ENCODE data around the gene ATG5.

ATG5 gene

GRCh38 chr6:106356378-106356777 is 30.8 kb upstream of the ATG5 start:
- ATAC-seq: no peak
- TF ChIP-seq CREB5 (CRISPR knock-in tag; IDR thresholded peaks at IDR 0.05; ENCODE audit: low read depth) (no peak), GLIS3 (CRISPR knock-in tag; IDR thresholded peaks at IDR 0.05) (no peak), ISL1 (CRISPR knock-in tag; IDR thresholded peaks at IDR 0.05) (no peak), OSR1 (CRISPR knock-in tag; IDR thresholded peaks at IDR 0.05) (no peak), BACH2 (CRISPR knock-in tag; IDR thresholded peaks at IDR 0.05; ENCODE audit: borderline replicate concordance) (no peak), ZNF70 (CRISPR knock-in tag; IDR thresholded peaks at IDR 0.05) (no peak), ARNTL (CRISPR knock-in tag; IDR thresholded peaks at IDR 0.05; ENCODE audit: borderline replicate concordance, low read depth) (no peak), ZFP3 (CRISPR knock-in tag; IDR thresholded peaks at IDR 0.05) (no peak), ZNF565 (CRISPR knock-in tag; conservative IDR thresholded peaks at IDR 0.05; ENCODE audit: low read depth) (no peak), ZFP30 (CRISPR knock-in tag; IDR thresholded peaks at IDR 0.05) (no peak), TOX (CRISPR knock-in tag; IDR thresholded peaks at IDR 0.05; ENCODE audit: borderline replicate concordance) (no peak), ZC3H10 (CRISPR knock-in tag; IDR thresholded peaks at IDR 0.05) (no peak), TCF4 (CRISPR knock-in tag; IDR thresholded peaks at IDR 0.05; ENCODE audit: borderline replicate concordance) (no peak), ZNF8 (CRISPR knock-in tag; IDR thresholded peaks at IDR 0.05) (no peak), PATZ1 (CRISPR knock-in tag; IDR thresholded peaks at IDR 0.05; ENCODE audit: borderline replicate concordance) (no peak), SNAI2 (CRISPR knock-in tag; IDR thresholded peaks at IDR 0.05) (no peak), PPARA (CRISPR knock-in tag; IDR thresholded peaks at IDR 0.05; ENCODE audit: borderline replicate concordance) (no peak), CSDC2 (CRISPR knock-in tag; IDR thresholded peaks at IDR 0.05) (no peak)

- no peak for ATAC-seq
- TF ChIP-seq CSDC2 (CRISPR knock-in tag; IDR thresholded peaks at IDR 0.05) (no peak), ISL1 (CRISPR knock-in tag; IDR thresholded peaks at IDR 0.05) (no peak)
Observed at GRCh38 chr6:106347219-106347618, 21.7 kb upstream of the ATG5 start.

DNA sequence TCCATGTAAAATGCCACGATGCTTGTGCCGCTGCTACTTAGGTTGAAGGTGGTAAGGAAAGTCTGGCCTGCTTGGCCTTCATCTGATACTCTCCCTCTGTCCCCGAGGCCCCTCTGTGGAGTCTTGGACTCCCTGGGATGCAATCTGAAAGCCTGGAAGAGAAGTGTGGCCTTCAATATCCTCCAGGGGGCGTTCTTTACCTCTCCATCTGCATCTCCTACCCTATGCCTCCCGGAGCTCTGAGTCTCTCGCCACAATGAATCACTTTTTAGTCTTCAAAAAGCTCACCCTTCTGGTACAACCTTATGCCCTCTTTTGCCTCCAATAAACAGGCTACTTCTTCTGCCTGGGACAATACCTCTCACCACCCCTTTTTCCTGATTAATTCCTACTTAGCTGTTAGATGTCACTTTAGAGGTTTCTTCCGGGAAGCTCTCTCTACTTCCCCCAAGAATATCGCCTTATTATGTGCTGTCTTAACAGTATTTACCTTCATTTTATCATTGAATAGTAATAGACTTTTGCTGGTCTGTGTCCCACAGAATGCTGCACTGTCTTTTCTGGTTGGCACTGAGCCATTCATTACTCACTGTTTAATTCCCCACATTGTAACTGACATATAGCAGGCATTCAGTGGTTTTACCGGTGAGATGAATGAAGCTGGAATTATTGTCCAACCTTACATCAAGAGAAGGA is 13.9 kb upstream of the ATG5 start:
- TF ChIP-seq PATZ1 (CRISPR knock-in tag; IDR thresholded peaks at IDR 0.05; ENCODE audit: borderline replicate concordance): no peak
- peak; percentile 69 for TF ChIP-seq ISL1 (CRISPR knock-in tag; IDR thresholded peaks at IDR 0.05)

GRCh38 chr6:106334646-106335448 is 9.3 kb upstream of the ATG5 start:
- ATAC-seq: peak; percentile 64
- no peak for TF ChIP-seq TOX (CRISPR knock-in tag; IDR thresholded peaks at IDR 0.05; ENCODE audit: borderline replicate concordance)
- TF ChIP-seq CREB5 (CRISPR knock-in tag; IDR thresholded peaks at IDR 0.05; ENCODE audit: low read depth): no peak
- no peak for TF ChIP-seq GLIS3 (CRISPR knock-in tag; IDR thresholded peaks at IDR 0.05)
- TF ChIP-seq ZFP3 (CRISPR knock-in tag; IDR thresholded peaks at IDR 0.05): no peak
- TF ChIP-seq PPARA (CRISPR knock-in tag; IDR thresholded peaks at IDR 0.05; ENCODE audit: borderline replicate concordance): no peak
- no peak for TF ChIP-seq BACH2 (CRISPR knock-in tag; IDR thresholded peaks at IDR 0.05; ENCODE audit: borderline replicate concordance)
- no peak for TF ChIP-seq SNAI2 (CRISPR knock-in tag; IDR thresholded peaks at IDR 0.05)
- no peak for TF ChIP-seq POU6F1 (CRISPR knock-in tag; IDR thresholded peaks at IDR 0.05; ENCODE audit: borderline replicate concordance, low read depth)
- TF ChIP-seq TCF4 (CRISPR knock-in tag; IDR thresholded peaks at IDR 0.05; ENCODE audit: borderline replicate concordance): no peak
- TF ChIP-seq ZNF70 (CRISPR knock-in tag; IDR thresholded peaks at IDR 0.05): no peak
- TF ChIP-seq ISL1 (CRISPR knock-in tag; IDR thresholded peaks at IDR 0.05): no peak
- TF ChIP-seq ZNF565 (CRISPR knock-in tag; conservative IDR thresholded peaks at IDR 0.05; ENCODE audit: low read depth): no peak
- no peak for TF ChIP-seq OSR1 (CRISPR knock-in tag; IDR thresholded peaks at IDR 0.05)
- no peak for TF ChIP-seq ARNTL (CRISPR knock-in tag; IDR thresholded peaks at IDR 0.05; ENCODE audit: borderline replicate concordance, low read depth)
- no peak for TF ChIP-seq PATZ1 (CRISPR knock-in tag; IDR thresholded peaks at IDR 0.05; ENCODE audit: borderline replicate concordance)

More for the DNA sequence above, 13.9 kb upstream of the ATG5 start:
- peak; percentile 99 for ATAC-seq

Measured in SK-N-SH treated with all-trans-retinoic acid at 6 μM for 48 hours (cell line).